ENCODE measurements around the gene USP36.
A peak's percentile ranks its signal among the peaks of the same experiment; 100 is the strongest.
"Not testable (repeated sequence)": the region's sequence is repeated elsewhere in the genome, so short reads cannot be mapped to it uniquely, and the experiment has no call there.

The USP36 gene

DNA sequence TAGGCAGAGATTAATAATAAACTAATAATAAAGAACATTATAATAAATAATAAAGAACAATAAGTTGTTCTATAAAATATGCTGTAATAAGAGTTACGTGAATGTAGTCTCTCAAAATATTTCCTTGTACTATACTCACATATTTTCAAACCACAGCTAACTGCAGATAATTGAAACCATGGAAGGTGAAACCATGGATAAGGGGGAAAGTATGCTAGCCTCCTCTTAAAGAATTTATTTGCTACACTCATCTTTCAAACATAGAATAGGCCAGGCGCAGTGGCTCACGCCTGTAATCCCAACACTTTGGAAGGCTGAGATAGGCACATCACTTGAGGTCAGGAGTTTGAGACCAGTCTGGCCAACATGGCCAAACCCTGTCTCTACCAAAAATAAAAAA, 77.1 kb downstream of the USP36 start:
- no peak for DNase-seq

DNA sequence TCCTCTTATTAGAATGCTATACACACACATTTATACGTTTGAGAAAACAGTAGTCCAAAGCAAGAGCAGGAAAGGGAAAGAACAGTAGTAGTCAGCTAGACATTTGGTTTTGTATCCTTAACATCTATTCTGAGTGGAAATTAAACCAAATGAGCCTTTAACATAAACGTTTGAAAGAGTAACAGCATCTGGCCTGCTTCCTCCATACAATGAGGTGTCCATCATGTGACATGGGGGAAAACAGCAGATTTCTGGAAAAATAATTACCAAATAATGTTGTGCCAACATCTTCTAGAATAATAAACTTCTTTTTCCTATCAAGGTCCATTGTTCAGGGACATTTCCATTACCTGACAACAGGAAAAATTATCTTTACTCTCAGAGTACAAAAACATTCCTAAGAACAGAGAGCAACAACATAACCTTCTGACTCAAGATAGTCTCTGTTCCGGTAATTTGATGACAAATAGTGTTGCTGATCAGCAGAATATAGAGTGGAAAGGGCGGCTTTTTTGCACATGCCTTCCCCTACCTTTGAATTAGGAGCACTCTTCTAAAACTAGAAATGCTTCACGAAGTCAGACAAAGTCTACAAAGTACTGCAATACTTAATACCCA, 78.7 kb downstream of the USP36 start:
- DNase-seq = no peak

DNA sequence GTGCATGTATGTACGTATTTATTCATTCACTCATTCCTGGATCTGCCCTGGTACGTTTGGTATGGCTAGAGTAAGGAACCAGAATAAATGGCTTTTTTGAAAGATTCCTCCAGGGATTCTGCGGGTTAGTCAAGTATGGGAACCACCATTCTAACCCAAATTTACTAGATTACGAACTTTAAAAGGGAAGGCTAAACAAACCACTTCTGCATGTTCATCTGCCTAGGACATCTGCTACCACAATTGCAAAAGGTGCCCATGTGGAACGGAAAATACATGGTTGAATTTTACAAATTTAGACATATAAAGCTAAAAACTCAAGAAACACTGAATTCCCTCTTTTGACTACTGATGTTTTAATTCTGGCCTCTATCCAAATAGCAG, 80.7 kb downstream of the USP36 start:
- no peak for DNase-seq

DNA sequence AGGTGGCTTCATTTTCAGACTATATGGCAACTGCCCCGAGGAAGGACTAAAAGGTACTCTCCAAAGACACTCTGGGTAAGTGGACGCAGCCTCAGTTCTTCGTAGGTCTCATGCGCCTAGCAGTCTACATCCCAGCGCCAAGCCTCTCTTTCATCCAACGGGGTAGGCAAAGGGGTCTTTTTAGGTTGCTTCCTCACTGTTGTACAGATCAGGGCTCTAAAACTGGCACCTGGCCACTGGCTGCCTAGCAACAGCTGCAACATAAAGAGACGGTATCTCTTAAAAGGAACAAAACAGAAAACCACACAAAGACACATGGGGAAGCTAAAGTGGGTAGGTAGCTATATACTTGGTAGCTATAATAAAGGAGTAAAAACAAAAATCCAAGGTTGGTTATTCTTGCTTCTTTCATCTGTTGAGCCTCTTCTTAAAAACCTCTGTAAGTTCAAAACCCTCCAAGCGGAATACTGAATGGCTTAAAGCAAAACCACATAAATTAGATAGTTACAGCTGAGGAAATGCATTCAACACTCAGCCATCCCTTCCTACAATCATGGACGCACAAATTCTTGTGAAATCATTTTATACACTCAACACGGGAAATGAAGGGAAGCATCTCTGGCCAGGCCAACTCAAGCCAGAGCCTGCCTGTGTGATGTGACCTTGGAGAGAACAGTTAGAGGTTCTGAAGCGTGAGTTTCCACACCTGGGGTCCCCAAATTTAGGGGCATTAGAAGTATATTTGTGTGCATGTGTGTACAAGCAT, 81.2 kb downstream of the USP36 start:
- peak; percentile 76 for DNase-seq

DNA sequence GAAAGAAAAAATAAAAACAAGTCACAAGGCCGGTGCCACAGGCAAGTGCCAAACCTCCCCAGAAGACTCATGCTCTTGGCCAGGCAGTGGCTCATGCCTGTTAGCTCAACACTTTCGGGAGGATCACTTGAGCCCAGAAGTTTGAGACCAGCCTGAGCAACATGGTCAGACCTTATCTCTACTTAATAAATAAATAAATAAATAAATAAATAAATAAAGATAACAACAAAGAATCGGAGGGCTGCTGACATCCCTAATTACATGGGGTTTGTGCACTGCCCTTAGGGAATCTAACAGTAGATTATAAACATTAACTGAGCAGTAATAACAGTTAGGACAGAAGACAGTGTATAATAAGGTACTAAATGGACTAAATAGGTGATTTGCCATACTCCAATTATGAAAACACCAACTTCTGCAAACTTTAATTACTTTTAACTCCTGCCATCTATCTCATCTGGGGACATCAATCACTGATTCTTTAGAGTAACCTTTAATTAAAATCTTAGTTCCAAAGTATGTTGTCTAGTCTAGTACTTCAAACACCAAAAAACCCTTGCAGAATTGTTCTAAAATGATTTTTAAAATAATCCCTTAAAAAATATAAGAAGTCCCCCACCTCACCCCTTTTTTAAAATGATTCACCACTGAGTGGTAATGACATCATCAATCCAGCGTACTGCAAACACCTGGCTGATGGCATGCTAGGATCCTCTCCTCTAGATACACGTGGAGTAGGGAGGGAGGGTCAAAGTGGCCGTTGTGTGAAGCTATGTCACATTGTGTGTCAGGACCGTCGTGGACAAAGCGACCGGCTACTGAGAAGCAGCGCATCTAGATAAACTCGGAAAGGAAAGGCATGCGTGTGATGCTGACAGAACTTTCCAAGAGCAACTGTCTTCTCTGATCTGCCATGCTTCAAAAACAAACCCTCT, 87.0 kb downstream of the USP36 start:
- no peak for DNase-seq

DNA sequence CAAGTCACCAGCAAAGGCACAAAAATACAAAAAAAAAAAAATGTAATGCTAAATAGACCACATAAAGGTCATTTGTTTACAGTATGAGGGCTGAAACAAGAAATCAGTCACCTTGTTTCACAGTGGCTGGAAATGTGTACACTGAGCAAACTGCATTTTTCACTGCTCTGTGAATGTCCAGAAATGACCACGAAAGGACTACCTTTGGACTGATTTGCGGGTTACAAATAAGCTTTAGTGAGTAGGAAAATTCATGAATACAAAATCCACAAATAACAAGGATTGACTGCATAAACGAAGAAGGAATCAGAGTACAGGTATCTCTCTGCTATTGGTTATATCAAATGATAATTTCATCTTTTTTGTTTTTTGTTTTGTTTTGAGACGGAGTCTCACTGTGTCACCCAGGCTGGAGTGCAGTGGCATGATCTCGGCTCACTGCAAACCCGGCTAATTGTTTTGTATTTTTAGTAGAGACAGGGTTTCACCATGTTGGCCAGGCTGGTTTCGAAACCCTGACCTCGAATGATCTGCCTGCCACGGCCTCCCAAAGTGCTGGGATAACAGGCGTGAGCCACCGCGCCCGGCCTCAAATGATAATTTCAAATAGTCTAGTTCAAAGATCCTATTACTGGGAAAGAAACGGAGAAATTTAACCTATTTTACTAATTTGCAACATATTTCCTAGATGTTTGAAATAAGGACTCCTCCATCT, 89.0 kb downstream of the USP36 start:
- no peak for DNase-seq

DNA sequence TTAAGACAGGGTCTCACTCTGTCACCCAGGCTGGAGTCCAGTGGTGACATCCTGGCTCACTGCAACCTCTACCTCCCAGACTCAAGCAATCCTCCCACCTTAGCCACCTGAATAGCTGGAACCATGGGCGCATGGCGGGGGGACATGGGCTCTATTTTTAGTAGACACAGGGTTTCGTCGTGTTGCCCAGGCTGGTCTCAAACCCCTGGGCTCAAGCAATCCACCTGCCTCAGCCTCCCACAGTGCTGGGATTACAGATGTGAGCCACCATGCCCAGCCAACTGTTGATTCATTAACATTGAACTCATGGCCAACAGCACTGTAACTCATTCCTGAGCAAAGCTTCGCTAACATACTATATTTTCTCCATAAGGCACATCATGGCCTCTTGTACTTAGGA, 89.6 kb downstream of the USP36 start:
- DNase-seq = not testable (repeated sequence)

DNA sequence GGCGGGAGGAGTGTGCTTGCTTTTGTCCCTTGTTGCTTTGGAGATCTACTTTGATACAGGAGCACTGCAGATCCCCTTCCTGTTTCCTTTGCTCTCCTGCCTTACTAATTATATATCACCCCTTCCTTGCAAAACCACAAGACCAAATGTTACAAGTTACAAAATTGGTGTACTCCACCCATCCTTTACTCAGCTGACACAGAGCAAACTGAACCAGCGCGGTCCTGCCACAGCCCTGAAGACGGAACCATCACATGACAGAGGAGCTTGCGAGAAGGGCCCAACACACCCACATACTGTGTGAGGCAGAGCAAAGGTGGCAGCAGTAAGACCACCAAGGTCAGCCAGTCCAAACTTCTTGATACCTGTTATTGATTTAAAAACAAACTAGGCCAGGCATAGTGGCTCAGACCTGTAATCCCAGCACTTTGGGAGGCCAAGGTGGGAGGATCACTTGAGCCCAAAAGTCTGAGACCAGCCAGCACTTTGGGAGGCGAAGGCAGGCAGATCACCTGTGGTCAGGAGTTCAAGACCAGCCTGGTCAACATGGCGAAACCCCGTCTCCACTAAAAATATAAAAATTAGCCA, 91.8 kb downstream of the USP36 start:
- DNase-seq = peak; percentile 82

DNA sequence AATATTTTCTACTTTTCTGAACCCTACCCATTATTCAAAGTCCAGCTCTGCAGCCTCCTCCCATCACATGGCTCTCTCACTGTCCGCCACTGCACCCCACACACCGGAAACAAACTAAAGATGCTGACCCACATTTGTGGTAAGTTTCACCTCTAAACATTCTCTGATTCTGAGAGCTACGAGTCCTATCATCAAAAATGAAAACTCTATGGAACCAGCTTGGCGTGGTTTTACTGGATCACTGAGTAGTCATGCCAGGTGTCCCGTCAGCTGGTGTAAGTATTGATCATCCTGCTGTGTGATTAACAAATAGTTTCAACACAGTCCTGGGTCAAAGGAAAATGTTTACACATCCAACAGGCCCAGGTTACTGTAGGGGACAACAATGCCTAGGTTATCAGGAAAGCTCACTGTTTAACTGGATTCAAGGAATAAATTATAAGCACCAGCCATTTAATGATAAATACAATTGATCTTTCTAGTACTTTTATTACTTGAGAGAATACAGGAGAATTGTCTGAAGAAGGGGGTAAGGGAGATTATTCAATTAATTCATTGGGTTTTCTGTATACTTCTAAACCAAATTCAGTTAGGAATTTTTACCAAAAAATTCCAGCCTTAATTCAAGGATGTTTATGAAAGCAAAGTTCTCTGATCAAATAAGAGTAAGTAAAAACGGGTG, 92.4 kb downstream of the USP36 start:
- peak; percentile 68 for DNase-seq

DNA sequence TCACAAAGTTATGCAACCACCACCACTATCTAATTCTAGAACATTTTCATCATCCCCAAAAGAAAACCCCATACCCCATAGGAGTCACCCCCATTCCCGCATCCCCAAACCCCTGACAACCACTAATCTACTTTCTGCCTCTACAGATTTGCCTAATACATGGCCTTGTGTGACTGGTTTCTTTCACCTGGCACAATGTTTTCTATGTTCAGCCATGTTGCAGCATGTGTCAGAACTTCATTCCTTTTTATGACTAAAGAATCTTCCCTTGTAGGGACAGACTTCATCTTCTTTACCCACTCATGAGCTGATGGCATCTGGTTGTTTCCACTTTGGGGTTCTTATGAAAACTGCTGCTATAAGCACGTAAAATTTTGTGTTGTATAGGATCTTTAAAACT, 93.1 kb downstream of the USP36 start:
- DNase-seq = no peak

DNA sequence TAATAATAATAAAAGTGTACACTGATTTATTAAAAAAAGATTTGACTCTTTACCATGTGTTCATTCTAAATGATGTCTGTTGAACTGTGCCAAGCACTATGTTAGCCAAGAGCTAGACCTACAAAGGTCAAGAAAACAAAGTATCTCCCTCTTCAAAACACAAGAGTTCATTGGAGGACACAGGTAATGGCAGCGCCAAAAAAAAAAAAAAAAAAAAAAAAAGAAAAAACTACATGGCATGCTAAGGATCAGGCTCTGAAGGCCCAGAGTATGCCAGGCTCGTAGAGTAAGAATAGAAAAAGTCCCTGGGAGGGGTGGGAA, 93.7 kb downstream of the USP36 start:
- no peak for DNase-seq

DNA sequence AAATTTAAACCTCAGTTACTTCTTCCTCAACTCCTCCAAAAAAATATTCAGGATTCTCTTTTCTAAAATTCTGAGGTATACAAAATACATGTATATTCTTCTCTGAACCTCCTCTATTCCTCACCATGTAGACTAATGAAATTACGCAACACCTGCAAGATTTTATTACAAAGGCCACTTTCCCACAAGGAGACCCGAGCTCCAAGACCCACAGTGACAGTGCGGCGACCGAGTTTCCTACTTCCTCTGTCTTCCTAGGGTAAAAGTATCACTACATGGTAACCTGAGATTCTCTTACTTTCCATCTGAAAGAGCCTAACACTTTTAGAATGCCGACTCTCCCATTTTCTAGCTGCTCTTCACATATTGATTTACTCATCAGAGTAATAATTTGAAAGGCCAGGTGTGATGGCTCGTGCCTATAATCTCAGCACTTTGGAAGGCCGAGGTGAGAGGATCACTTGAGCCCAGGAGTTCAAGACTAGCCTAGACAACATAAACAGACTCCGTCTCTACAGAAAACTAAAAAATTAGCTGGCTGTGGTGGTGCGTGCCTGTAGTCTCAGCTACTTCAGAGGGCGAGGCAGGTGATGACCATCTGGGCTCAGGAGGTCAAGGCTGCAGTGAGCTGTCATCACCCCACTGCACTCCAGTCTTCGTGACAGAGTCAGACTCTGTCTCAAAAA, 94.2 kb downstream of the USP36 start:
- DNase-seq = no peak

Data from activated CD4-positive, alpha-beta T cell treated with anti-CD3 and anti-CD28 coated beads for 48 hours (primary cell).